CD4-positive, alpha-beta T cell treated with Interleukin-6 for 4 hours (primary cell): ENCODE measurements around the gene EDAR.

Source experiments
- DNase-seq: peaks from one replicate; pipeline ENCODE4 v3.0.0-alpha.2; 2020; ENCODE audit warnings: mixed read lengths

Gene EDAR

DNA sequence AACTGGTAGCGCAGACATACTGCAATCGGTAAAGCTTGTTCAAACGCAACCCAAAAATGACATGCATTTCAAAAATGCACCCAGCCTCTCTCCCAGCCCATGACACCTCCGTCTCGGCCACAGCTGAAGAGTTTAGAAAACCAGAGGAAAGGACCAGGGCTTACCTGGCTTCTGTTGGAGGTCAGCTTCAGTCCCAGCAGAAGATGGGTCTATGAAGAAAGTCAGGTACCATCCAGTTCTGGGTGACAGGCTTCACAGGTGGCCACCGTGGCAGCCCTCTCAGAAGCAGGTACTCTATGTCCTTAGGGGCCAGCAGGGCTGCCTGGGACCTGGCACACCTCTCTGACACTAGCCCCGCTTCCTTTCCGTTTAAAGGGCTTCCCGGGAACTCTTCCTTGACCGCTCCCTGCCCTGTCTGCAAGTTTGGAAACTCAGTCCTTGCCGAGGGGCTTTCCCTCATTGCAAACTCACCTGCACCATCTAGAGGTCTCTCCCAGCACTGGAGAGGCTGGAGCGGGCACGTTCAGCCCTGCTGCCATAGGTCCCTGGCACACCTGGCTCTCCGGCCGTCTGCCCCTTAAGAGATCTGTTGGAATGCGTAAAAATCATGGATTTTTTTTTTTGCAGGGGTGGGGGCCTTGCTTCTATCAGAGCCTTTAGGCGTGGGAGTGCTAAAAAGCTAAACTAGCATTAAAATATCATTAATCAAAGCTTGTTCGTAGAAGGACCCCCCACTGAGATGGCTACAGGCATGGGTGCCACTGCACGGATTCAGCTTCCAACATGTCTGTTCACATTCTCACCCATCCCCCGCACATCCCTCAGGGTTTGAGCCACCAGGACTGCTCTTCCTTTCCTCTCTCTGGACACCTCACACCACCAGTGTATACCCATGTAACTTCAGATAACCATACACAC lies at the start of gene EDAR:
EDAR (minus strand) TSS at position 425 of the 918 bp plus-strand sequence. CDS start 58,206 bp downstream, outside the sequence.
- DNase-seq: peak; percentile 69

DNA sequence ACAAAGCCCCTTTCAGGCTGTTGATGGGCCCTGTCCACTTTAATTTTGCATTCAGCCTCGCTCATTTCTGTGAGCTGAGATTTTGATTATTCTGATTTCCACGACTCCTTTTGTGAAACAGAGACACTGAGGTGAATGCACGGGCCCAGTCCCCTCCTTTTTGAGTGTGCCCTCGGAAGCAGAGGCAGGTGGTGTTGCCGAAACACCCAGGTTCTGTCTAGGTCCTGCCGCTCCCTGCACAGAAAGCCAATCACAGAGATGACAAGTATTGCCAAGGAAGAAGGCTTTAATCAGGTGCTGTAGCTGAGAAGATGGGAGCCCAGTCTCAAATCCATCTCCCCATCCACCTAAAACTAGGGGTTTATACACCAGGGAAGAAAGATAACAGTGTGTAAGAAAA lies 44.2 kb upstream of the EDAR start:
- DNase-seq: peak; percentile 22

DNA sequence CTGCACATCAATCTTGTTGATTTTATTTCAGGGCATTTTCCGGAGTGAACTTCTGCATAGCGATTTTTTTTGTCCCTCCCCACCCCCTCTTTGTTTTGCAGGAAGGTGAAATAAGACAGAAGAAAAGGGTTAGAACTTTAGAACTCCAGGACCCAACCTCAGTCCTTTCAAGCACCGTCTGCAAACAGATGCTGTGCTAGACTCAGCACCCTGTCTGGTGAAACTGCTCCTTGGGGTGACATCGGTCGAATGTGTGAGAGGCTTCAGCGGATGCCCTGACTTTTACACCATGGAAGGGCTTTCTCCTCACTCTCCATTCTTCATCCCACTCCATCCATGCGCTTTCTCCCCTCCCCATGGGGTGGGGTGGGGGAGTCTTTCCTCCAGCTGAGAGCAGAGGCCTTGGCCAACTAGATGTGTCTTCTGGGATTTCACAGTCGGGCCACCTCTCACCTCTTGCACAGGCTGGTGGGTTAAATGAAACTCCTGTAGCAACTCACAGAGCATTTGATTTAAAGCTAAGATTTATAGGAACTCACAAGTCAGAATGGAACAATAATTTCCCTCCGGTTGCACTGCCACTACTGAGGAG lies 43.3 kb upstream of the EDAR start:
- DNase-seq: peak; percentile 75

DNA sequence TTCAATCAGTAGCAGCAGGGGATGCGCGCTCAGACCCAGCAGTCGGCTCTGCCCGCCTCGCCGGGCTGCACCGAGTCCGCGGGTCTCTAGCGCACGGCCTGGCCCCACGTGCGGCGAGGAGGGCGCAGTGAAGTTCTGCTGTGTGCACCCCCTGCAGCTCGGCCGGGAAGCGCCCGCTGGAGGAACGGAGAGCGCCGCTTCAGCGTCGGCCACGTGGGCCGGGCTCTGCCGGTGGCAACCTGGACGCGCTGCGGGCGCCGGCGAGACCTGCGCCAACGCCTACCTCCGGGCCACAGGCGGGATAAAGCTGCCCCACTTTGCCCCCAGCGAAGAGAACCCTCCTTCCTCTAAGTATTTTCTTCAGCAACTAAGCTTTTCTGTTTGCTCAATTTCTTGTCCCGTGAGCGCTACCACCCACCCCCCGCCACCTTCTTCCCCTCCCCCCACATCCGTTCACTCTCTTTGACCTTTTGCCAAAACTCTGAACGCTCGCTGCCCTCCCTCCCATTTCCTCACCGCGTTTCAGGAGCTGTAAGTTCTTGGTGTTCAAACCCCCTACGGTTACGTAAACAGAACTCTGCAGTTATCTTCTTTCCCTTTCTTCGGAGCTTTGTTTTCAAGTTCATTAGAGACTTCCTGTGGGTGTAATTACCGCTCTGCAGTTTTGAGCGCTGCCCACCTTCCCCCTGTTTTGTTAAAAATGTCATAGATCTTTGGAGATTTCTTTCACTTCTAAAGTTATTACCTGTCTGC lies 42.6 kb upstream of the EDAR start:
- peak; percentile 88 for DNase-seq

DNA sequence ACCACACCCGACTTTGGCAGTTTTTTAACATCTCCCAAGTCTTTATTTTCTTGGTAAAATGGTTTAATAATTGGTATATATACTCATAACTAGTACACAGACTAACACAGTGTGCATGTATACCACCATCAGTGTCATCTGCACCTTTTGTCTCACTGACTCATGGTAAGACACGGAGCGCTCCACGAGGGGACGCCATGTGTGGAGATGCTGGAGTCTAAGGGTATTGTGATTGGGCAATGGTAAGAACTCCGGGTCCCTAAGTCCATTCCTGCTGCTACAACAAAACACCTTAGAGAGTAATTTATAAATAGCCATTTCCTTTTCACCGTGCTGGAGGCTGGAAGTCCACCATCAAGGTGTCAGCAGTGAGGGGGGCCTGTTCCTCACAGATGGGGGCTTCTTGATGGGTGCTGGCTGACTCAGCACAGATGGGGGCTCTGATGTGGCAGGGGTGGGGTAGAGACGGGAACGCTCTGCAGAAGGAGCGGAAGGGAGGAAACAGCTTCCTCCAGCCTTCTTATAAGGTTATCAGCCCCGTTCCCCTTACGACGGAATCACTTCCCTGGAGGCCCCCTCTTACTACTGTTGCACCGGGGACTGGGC lies 42.0 kb upstream of the EDAR start:
- DNase-seq: peak; percentile 60

DNA sequence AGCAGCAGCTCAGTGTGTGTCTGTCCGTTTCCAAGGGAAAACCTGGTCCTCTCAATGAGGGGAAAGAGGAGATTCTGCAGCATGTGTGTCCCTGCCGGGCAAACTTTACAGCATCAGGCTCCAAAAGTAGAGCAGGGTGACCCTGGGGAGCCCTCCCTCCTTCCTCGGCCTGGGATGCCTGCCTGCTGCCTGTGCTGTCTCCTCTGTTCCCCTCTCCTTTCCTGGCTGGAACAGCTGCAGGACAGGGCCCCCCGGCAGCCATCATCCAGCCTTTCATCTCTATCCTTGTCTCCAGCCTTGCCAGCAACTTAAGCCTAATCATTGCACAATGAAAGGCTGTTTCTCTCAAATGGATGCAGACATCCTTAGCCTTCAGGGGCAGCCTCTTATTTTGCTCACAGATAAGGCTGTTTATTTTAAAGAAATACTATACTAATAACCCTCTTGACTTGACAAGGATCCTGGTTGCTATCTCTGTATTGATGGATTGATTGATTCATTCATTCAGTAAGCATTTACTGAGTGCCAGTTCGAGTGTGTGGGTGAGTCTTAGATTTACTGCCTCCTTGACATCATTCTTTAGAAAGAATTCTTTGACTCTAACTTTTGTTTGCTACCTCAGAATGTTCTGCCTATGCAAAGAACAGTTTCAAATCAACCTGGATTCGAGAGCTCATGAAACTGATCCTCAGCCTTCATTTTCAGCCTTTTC lies 40.6 kb upstream of the EDAR start:
- no peak for DNase-seq

DNA sequence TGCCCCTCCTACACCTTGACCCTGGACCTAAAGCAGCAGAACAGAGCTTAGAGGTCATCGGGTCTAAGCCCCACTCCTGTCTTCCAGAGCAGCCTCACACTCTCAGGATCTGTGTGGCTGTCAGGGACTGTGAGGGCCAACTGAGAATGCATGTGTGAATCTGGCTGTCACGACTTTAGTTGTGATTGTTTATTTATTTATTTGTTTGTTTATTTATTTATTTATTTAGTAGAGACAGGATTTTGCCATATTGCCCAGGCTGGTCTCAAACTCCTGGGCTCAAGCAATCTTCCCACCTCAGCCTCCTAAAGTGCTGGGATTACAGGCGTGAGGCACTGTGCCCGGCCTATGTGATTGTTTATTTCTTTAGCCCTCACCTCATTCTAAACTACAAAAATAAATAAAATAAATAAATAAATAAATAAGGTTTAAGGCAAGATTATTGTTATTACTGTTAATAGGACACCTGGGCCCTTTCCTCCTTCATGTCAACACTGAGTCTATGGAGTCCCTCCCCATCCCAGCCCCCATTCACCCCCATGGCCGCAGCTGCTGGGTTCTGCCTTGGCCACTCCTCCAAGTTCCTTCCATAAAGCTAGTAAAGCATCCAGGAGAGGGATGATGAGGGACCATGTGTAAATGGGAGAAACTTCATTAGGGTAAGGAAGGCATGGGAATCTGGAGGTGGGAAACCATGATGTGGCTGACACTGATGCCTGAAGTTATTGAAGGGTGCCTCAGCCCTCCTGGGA lies 39.9 kb upstream of the EDAR start:
- no peak for DNase-seq

DNA sequence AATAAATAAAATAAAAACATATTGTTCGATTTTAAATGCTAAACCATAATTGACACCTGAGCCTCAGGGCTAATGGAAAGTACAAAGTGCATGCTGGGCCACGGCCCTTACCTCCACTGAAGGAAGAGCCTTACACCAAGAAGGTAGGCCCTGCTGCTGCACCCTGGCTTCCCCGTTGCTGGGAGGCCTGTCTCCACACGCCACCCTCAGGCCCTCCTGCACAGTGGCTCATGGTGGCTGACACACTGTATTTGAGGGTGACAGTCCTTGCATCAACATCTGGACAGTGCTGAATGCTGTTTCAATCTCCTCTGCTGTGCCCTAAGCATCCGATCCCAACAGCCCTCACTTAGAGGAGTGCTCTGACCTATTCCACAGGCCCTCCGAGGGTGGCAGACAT lies 39.3 kb upstream of the EDAR start:
- DNase-seq: peak; percentile 48

DNA sequence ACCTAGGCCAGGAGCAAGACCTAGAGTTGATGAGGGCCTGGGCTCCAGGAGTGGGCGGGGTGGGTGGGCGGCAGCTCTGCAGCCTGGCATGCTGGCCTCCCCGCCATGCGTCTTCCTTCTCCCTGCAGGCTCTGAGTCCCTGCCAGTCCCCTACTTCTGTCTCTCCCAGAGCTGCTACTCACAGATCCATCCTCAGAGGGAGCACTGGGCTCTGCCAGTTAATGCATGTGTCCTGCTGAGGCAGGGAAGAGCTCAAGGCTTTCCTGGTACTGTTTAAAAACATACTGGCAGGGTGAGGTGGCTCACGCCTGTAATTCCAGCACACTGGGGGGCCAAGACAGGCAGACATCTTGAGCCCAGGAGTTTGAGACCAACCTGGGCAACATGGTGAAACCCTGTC lies 38.7 kb upstream of the EDAR start:
- no peak for DNase-seq

DNA sequence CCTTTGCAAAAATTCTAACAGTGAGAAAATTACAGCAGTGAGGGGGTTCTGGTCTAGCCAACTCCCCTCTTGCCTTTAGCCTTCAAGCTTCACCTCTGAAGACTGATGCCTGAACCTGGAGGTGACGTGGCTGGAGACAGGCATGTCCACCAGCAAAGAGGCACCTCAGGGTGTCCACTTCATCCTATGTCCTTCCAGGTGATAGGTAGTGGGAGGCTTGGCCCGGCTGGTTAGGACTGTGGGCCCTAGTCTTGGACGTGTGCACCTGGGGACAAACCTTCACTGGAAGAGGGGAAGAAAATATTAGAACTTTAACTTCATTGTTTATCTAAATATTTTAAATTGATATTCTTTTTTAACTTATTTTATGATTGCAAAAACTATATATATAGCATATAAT lies 35.5 kb upstream of the EDAR start:
- DNase-seq: no peak

DNA sequence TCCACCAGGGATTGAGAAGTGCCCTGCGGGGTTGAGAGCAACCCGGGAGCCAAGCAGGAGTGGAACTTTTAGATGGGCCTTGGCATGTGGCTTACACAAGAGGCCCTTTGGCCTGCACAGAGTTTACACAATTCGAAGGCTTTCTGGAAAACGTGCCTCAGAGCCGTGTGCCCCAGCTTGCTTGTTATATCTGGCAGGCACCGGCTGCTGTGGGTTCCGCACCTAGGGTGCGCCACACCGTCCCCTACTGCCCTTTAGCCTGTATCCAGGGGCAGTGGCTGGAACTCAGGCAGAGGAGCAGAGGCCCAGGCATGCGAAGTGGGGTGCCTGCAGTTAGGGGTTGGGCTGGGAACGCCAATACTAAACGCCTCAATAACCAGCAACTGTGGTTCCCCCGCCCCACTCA lies 32.9 kb upstream of the EDAR start:
- DNase-seq: no peak

DNA sequence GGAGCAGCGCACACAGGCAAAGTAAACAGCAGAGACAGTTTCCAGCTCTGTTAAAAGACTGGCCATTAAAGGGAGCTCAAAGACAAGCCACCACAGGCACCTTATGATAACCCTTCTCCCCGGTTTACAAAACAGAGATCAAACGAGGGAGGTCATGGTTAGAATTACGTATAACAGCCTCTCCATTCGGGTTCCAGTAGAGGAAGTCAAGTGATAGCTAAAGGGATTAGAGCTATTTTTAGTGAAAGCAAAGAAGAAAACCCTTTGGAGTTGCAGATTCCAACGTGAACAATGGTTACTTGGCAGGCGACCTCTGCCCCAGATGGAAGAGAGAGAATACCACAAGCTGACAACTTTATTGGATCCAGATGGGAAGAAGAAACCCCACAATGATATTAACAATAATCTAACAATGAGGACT lies 31.2 kb upstream of the EDAR start:
- DNase-seq: no peak

DNA sequence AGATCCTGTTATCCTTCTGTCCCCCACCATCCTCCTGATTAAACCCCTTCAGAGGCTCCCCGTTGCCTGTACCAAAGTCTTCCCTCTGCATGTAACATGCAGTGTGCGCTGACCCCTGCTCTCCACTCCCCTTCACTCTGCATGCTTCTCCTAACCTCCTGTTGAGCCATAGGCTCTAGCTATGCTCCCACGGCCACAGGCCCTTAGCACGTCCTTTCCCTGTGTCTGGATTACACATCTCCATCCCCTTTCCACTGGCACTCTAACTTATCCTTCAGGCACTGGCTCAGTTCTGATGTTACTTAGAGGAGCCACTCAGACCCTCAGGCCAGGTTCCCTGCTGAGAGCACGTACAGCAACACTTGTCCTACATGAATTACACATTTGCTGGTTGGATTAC lies 29.4 kb upstream of the EDAR start:
- no peak for DNase-seq

DNA sequence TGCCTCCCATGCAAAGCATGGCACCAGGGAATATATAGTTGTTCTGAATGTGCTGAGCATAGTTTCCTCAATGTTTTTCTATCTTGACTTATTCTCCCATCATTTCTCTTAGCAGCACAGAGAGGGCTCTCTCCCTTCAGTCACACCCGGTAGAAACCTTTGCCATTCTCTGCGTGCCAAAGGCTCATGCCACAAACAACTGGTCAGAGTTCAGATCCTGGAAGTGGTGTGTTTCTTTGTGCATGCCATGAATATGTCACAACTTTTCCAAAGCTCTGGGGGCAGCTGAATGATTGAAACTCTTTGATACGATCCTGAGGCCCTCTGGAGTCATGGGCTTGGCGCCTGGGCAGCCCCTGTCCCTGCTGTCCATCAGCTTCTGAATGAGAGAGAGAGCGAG lies 28.0 kb upstream of the EDAR start:
- DNase-seq: no peak

DNA sequence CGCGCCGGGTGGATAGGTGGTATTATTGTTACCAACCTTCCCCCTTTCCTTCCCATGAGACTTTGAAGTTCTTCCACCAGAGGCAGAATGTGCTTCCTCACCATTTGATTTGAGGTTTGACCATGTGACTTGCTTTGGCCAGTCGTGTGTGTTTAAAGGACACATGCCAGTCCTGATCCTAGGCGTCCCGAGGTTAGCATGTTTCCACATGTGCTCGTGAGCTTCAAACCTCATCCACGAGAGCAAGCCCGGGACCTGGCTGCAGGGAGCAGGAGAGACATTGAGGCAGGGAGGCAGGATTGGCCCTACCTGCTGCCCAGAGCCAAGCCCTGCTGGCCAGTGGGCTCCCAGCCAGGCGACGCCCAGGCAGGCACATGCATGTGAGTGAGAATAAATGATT lies 27.4 kb upstream of the EDAR start:
- no peak for DNase-seq

DNA sequence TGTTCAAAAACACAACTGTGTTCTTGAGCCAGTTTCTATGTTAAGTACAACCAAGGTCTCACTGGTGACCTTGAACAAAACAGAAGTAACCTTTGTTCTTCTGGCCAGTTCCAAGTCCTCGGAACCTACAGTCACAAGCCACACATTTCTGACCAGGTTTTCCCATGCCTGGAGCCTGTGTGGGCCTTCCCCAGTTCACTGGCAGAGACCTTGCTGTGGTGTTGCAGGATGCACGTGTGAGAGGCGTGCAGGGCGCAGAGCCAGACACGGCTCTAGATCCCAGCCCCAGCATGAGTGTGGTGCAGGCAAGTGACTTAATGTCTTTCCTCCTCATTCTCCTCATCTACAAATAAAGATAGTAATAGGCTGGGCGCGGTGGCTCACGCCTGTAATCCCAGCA lies 25.5 kb upstream of the EDAR start:
- DNase-seq: no peak

DNA sequence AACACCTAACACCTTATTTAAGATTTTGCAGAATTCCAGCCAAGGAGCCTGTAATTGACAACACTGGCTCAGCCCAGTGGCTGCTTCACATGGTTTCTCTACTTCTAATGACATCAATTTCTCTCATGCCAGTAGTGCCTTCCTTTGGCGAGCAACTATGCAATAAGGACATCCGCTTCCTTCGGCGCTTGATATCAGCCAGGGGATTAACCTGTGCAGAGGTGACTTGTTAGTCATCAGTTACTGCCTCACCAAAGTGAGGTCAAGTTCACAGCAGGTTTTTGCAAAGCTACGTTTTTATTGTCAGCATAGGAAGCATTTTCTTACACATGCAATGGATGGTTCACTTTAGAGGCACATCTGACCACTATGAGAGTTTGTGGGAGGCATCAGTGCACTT lies 24.0 kb upstream of the EDAR start:
- no peak for DNase-seq

DNA sequence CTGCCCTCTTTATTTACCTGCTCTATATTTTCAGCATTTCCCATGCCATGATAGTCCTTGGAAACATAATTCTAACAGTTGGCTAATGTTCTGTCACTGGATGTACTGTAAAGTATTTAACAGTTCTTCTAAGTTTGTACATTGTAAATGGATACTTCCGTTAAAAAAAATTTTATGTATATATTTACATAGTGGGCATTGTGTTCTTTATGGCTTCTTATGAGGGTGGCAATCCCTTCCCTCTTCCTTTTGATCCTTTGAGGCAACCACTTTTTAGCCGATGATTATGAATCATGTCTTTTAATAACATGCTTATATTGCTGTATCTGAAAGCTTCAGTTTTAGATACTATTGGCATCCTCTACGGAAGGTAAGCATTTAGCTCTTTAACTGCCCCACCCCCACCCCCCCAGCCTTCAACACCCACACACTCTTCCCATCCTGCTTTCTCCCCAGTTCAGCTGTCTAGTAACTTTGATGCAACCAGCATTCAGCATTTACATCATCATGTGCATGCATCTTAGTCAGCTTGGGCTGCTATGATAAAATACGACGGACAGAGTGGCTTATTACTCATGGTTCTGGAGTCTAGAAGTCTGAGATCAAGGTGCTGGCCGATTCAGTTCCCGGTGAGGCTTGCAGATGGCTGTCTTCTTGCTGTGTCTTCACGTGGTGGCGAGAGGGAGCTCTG lies 21.0 kb upstream of the EDAR start:
- peak; percentile 20 for DNase-seq

DNA sequence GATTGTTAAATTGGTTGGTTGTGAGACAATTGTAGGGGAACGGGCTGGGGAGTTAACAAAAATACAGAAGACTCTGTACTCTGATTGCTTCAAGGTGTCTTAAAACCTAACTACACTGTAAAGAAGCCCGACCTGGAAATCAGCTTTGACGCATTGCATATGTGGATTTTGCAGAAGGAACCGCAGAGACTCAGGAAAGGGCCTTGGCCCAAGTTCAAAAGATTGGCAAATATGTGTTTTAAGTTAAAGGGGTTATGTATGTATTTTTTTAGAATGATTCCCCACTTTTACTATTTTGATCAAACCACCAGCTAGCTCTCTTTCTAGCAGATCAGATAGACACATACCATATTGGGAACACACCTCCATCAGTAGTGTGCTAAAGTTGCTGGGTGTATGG lies 18.0 kb upstream of the EDAR start:
- DNase-seq: no peak

DNA sequence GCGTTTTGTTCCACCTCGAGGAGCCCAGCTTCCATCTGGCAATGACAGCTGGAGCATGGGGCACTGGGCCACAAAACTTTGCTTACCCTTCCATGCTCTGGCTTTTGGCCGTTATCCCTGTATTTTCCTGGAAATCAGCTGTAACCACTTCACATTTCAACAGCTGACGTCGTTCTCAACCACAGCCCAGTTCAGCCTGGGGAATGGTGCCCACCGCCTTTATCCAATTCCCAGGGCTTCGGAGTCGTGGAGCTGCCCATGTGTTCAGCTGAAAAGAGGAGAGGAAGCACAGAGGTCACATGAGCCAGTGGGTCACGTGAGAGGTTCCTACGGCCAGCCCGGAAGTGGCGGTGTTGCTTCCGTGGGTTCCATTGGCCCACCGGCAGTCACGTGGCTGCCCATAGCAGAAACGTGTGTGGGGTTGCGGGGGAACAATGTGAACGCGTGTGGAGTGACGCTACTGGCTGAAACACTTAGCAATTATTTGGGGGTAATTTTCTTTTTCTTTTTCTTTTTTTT lies 16.7 kb upstream of the EDAR start:
- DNase-seq: no peak

DNA sequence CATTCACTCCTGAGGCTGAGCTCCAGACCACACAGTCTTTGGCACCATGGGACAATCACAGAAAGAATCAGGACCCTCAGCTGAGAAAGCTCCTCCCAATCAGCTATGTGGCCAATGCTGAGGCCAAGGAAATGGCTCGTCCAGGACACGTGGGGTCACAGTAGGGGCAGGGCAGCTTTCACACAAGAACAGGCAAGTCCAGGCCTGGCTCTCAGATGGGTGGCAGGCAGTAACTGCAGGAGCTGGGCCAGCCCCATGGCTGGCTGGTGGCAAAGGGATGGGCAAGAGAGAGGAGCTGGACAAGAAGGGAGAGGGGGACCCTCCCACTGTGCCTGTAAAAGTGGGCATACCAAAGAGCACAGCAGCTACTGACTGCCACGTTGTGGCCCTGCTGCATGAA lies 12.2 kb upstream of the EDAR start:
- DNase-seq: no peak
